ACC112 (cell line): ENCODE measurements around the gene CASZ1.

Experiments used
- H2AFZ ChIP-seq: fragments of 200-600 bp; sonication (generic); one replicate; pipeline ENCODE4 v1.6.0; 2017; ENCODE audit warnings: antibody characterized with exemption, low read length; ENCODE audit not compliant: unreplicated experiment
- H3K27ac ChIP-seq: fragments of 200-600 bp; sonication (generic); 2 replicates; pipeline ENCODE4 v1.5.1; 2014; ENCODE audit warnings: low read depth, mild to moderate bottlenecking, antibody characterized with exemption, low read length, moderate library complexity
- H3K27me3 ChIP-seq: fragments of 200-600 bp; sonication (generic); 2 replicates; pipeline ENCODE4 v1.6.1; 2014; ENCODE audit warnings: mild to moderate bottlenecking, antibody characterized with exemption, low read length, moderate library complexity, mixed read lengths; ENCODE audit not compliant: insufficient read depth
- H3K36me3 ChIP-seq: fragments of 200-600 bp; sonication (generic); 2 replicates; pipeline ENCODE4 v1.6.1; 2016; ENCODE audit warnings: mild to moderate bottlenecking, antibody characterized with exemption, low read length, moderate library complexity, mixed read lengths; ENCODE audit not compliant: insufficient read depth
- H3K4me1 ChIP-seq: fragments of 200-600 bp; sonication (generic); one replicate; pipeline ENCODE4 v1.6.1; 2016; ENCODE audit warnings: low read length, mixed read lengths; ENCODE audit not compliant: insufficient read depth, unreplicated experiment, control insufficient read depth
- H3K4me3 ChIP-seq: fragments of 200-600 bp; sonication (generic); 2 replicates; pipeline ENCODE4 v1.5.1; 2014; ENCODE audit warnings: mild to moderate bottlenecking, low read depth, low read length
- H3K79me2 ChIP-seq: fragments of 200-600 bp; sonication (generic); one replicate; pipeline ENCODE4 v1.6.0; 2016; ENCODE audit warnings: low read length; ENCODE audit not compliant: control insufficient read depth, unreplicated experiment, insufficient read depth

Gene CASZ1

GRCh38 chr1:10614377-10615225 is 181.8 kb downstream of the CASZ1 start:
- H3K27me3 ChIP-seq, result no peaks in the 10 kb centered on the region
- no peak overlapping the region for H2AFZ ChIP-seq
- H3K79me2 ChIP-seq, result no peaks in the 10 kb centered on the region
- no peaks in the 10 kb centered on the region for H3K4me1 ChIP-seq
- no peak overlapping the region for H3K4me3 ChIP-seq
- H3K27ac ChIP-seq, result no peak overlapping the region
- no peaks in the 10 kb centered on the region for H3K36me3 ChIP-seq

- no peaks in the 10 kb centered on the region for H3K27me3 ChIP-seq
- no peak overlapping the region for H2AFZ ChIP-seq
- no peaks in the 10 kb centered on the region for H3K36me3 ChIP-seq
- H3K4me1 ChIP-seq, result no peaks in the 10 kb centered on the region
- H3K4me3 ChIP-seq, result no peak overlapping the region
- H3K27ac ChIP-seq, result no peak overlapping the region
- no peaks in the 10 kb centered on the region for H3K79me2 ChIP-seq
Measured at GRCh38 chr1:10613861-10614260, 182.6 kb downstream of the CASZ1 start.

DNA sequence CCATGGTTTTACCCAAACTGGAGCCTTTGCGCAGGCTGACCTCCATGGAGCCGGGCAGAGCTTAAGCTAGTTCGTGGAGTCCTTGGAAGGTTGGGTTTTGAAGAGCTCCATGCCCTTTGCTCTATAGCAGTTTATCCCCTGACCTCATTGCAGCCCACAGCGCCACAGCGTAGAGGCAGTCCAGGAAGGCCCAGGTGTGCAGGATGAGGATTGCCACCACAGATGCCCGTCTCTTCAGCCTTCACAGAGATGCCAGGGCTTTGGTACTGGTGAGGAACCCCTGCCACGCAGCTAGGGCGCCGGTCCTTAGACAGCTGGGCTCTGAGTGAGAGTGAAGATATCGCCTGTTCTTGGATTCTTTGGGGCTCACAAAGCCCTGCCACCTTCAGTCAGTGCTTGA is 183.1 kb downstream of the CASZ1 start:
- Histone ChIP-seq H3K79me2 (no peaks in the 10 kb centered on the region), H3K27me3 (no peaks in the 10 kb centered on the region), H3K27ac (no peak overlapping the region), H3K4me1 (no peaks in the 10 kb centered on the region), H3K36me3 (no peaks in the 10 kb centered on the region), H3K4me3 (no peak overlapping the region), H2AFZ (no peak overlapping the region)

DNA sequence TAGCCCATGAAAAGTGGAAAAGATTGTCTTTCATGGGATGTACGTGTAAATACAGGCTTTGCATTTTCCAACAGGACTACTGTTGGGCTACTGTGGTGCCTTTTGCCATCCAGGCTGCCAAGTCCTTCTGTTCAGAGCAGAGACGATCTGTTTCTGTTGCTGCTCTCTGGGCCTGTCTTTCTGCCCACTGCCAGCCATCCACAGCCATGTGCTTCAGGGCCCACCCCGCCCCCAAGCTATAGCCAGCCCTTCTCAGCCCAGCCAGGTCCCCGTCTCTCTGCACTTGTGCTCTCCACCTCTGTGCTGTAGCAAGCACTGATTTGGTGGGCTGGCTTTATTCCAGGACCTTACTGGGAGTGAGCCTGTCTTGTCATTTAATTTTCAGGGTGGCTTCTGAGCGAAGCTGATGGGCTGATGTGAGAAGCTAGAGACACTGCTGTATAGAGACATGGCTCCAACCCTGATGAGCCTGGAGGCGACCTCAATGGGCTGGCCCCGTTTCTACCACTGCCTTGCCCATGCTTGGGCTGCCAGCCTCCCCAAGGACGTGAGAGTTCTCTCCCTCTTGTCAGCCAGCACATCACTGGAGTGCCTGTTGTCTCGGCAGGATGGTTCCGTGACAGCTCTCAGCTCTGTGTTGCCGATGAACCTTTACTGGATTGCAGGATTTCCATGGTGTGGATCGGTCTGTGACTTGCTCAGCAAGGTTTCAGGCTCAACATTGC is 183.8 kb downstream of the CASZ1 start:
- no peaks in the 10 kb centered on the region for H3K36me3 ChIP-seq
- no peak overlapping the region for H2AFZ ChIP-seq
- no peak overlapping the region for H3K27ac ChIP-seq
- H3K4me1 ChIP-seq, result no peaks in the 10 kb centered on the region
- H3K27me3 ChIP-seq, result no peaks in the 10 kb centered on the region
- H3K4me3 ChIP-seq, result no peak overlapping the region
- no peaks in the 10 kb centered on the region for H3K79me2 ChIP-seq

DNA sequence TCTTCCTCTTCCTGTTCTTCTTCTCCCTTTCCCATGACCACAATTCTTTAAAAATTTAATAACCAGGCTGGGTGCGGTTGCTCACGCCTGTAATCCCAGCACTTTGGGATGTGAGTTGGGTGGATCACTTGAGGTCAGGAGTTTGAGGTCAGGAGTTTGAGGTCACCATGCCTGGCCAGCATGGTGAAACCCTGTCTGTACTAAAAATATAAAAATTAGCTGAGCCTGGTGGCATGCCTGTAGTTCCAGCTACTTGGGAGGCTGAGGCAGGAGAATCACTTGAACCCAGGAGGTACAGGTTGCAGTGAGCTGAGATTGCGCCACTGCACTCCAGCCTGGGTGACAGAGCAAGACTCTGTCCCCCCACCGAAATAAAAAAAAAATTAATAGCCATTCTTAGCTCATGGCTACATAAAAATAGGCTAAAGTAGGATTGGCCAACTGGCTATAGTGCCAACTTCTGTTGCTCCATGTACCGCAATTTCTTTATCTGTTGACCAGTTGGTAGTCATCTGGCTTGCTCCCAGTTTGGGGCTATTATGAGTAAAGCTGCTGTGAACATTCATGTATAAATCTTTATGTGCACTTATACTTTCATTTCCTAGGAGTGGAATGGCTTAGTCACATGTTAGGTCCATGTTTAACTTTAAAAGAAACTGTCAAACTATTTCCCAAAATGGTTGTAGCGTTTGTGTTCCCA is 185.4 kb downstream of the CASZ1 start:
- no peaks in the 10 kb centered on the region for H3K36me3 ChIP-seq
- no peaks in the 10 kb centered on the region for H3K79me2 ChIP-seq
- no peak overlapping the region for H2AFZ ChIP-seq
- no peak overlapping the region for H3K27ac ChIP-seq
- no peaks in the 10 kb centered on the region for H3K4me1 ChIP-seq
- H3K27me3 ChIP-seq, result no peaks in the 10 kb centered on the region
- no peak overlapping the region for H3K4me3 ChIP-seq

DNA sequence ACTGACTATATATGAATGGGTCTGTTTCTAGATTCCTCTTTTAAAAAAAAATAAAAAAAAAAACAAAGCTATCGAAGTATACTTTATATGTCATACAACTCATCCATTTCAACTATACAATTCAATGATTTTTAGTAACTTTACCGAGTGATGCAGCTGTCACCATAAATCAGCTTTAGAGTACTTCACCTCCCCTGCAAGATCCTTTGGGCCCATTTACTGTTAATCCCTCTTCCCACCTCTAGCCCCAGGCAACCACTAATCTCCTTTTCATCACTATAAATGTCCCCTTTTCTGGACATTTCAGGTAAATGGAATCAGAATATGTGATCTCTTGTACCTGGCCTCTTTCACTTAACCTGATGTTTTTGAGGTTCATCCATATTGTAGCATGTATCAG is 187.8 kb downstream of the CASZ1 start:
- no peak overlapping the region for H3K27ac ChIP-seq
- H3K4me1 ChIP-seq, result no peaks in the 10 kb centered on the region
- no peaks in the 10 kb centered on the region for H3K79me2 ChIP-seq
- no peak overlapping the region for H2AFZ ChIP-seq
- no peak overlapping the region for H3K4me3 ChIP-seq
- no peaks in the 10 kb centered on the region for H3K36me3 ChIP-seq
- no peaks in the 10 kb centered on the region for H3K27me3 ChIP-seq

GRCh38 chr1:10607228-10607627 is 189.2 kb downstream of the CASZ1 start:
- Histone ChIP-seq H3K79me2 (no peaks in the 10 kb centered on the region), H3K36me3 (no peaks in the 10 kb centered on the region), H3K4me3 (no peak overlapping the region), H3K27me3 (no peaks in the 10 kb centered on the region), H2AFZ (no peak overlapping the region), H3K4me1 (no peaks in the 10 kb centered on the region), H3K27ac (no peak overlapping the region)

- H3K27ac ChIP-seq, result no peak overlapping the region
- no peaks in the 10 kb centered on the region for H3K79me2 ChIP-seq
Measured at GRCh38 chr1:10606064-10606463, 190.4 kb downstream of the CASZ1 start.

DNA sequence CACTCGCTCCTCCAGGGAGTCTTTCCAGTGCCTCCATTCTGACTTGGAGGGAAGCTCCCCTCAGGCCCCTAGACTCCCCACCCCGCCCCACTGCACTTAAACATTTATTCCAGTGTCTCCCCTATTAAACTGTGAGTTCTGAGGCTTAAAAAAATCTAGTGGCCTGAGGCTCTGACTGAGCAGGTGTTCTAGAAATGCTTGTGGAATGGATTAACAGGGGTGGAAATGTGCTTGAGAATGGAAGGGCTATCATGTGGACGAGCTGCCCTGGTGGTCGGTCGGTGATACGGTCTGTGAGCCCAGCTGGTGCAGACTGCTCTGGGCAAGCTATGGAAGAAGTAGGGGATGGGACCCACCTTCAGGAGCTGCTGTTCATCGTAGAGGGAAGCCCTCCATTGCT is 191.5 kb downstream of the CASZ1 start:
- Histone ChIP-seq H3K79me2 (no peaks in the 10 kb centered on the region), H3K27me3 (no peaks in the 10 kb centered on the region), H3K27ac (no peak overlapping the region), H3K4me1 (peaks cover 1% of the 10 kb centered on the region), H2AFZ (no peak overlapping the region), H3K4me3 (no peak overlapping the region), H3K36me3 (no peaks in the 10 kb centered on the region; the same call in 1 of the 2 replicates)

More at GRCh38 chr1:10606064-10606463, 190.4 kb downstream of the CASZ1 start:
- no peak overlapping the region for H2AFZ ChIP-seq
- H3K36me3 ChIP-seq, result no peaks in the 10 kb centered on the region; the same call in 1 of the 2 replicates
- no peaks in the 10 kb centered on the region for H3K4me1 ChIP-seq
- no peaks in the 10 kb centered on the region for H3K27me3 ChIP-seq
- H3K4me3 ChIP-seq, result no peak overlapping the region

GRCh38 chr1:10602936-10603335 is 193.5 kb downstream of the CASZ1 start:
- Histone ChIP-seq H3K4me1 (peaks cover 14% of the 10 kb centered on the region), H3K79me2 (no peaks in the 10 kb centered on the region), H3K27me3 (no peaks in the 10 kb centered on the region), H3K36me3 (no peaks in the 10 kb centered on the region; the same call in 1 of the 2 replicates), H3K27ac (no peak overlapping the region), H3K4me3 (no peak overlapping the region), H2AFZ (no peak overlapping the region)
